Thyroid gland (tissue), 4 donors: Measurements from ENCODE around the gene GALK2. TPM values are rescaled to one million over a fixed set of nuclear protein-coding genes. Genes with fewer than 3 reads are reported as not detected.

ENCODE experiments used
- DNase-seq, 2 donors: peaks; one replicate each; pipeline ENCODE4 v3.0.0-alpha.2; 2019
- H3K27ac ChIP-seq, 3 donors: fragments of 200-600 bp; sonication (generic); 1 replicate in 2 of 3; 2 replicates in 1 of 3; pipeline ENCODE4 v1.5.1; 2016 to 2019; ENCODE audit warnings: mild to moderate bottlenecking in 1 of 3, moderate library complexity in 1 of 3
- H3K27me3 ChIP-seq: fragments of 200-600 bp; sonication (generic); one replicate; pipeline ENCODE4 v1.5.1; 2019
- H3K36me3 ChIP-seq, 2 donors: fragments of 200-600 bp; sonication (generic); one replicate each; pipeline ENCODE4 v1.5.1; 2016 to 2019
- H3K4me1 ChIP-seq, 2 donors: fragments of 200-600 bp; sonication (generic); one replicate each; pipeline ENCODE4 v1.5.1; 2017 to 2019
- H3K4me3 ChIP-seq, 3 donors: fragments of 200-600 bp; sonication (generic); replicated peaks in 1 of 3; 1 replicate in 2 of 3; 2 replicates in 1 of 3; pipeline ENCODE4 v1.5.1; 2016; ENCODE audit warnings: mild to moderate bottlenecking in 1 of 3
- H3K9me3 ChIP-seq: fragments of 200-600 bp; sonication (generic); one replicate; pipeline ENCODE4 v1.5.1; 2017
- CTCF ChIP-seq, 6 experiments: fragments of 200-600 bp in 3 of 6; fragments of 450-650 bp in 3 of 6; sonication (generic) in 3 of 6; IDR thresholded peaks; one replicate each; pipeline ENCODE4 v1.5.1; 2016 to 2019; ENCODE audit warnings: antibody characterized with exemption in 6 of 6, mild to moderate bottlenecking in 2 of 6, inconsistent platforms in 1 of 6, moderate library complexity in 1 of 6
- POLR2A ChIP-seq, 2 donors: fragments of 450-650 bp; IDR thresholded peaks; one replicate each; pipeline ENCODE4 v1.6.1; 2017; ENCODE audit warnings: antibody characterized with exemption in 2 of 2, mild to moderate bottlenecking in 2 of 2, moderate library complexity in 1 of 2
- WGBS, 2 donors: methylation state at CpG; one replicate each; pipeline ENCODE4 v1.1.5; 2017; 5-methylcytosine and 5-hydroxymethylcytosine counted together
- intact Hi-C: fragments of 100-400 bp; cut with DNase I; formaldehyde crosslinking; loops from one replicate; pipeline ENCODE4 v1.15.1; 2023
- microRNA-seq: library from miRNA; unstranded; fragments of <30 nt; microRNA quantifications from one replicate; pipeline ENCODE4, GENCODE V29; 2016
- small RNA-seq: library from RNA; depleted of rRNA; stranded (forward); fragments of <200 nt; gene quantifications from one replicate; pipeline ENCODE3, GENCODE V24; 2016
- total RNA-seq, 4 donors: library from RNA; depleted of rRNA; stranded (reverse); fragments of >200 nt; gene quantifications; one replicate each; pipeline ENCODE4 v1.2.3, GENCODE V29; 2016

GALK2 gene
- total RNA-seq, 4 donors from 2014 or later, result 50.4 to 85.5 (median 67.8) TPM

DNA sequence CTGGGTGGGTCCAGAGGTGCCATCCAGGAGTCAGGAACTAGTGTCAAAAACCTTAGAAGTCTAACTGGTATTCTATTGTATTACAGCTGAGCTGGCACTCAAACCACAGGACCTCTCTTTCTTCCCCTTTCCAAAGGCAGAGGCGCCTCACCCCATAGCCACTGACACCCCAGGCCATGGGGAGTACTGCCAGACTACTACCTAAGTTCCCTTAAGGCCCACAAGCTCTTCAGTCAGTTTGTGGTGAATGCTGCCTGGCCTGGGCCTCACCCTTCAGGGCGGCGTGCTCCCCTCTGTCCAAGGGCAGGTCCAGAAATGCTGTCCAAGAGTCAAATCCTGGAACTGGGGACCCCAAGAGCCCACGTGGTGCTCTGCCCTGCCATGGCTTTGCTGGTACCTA, 209.9 kb downstream of the GALK2 start:
- H3K36me3 ChIP-seq, result no peaks in the 10 kb centered on the region
- no peak overlapping the region for H3K4me3 ChIP-seq
- TF ChIP-seq CTCF (IDR thresholded peaks at IDR 0.05) (no peak), POLR2A (IDR thresholded peaks at IDR 0.05) (no peak)
- 95 to 96% methylated on average over 4 of the region's 4 CpGs for WGBS, 2 donors
- no peak overlapping the region for H3K27ac ChIP-seq
- no peak for DNase-seq
- no peaks in the 10 kb centered on the region for H3K27me3 ChIP-seq
- no peaks in the 10 kb centered on the region for H3K9me3 ChIP-seq
- intact Hi-C loops, result no loop called here
- H3K4me1 ChIP-seq, result no peaks in the 10 kb centered on the region

- intact Hi-C loops, result no loop called here
- no peaks in the 10 kb centered on the region for H3K4me1 ChIP-seq
- DNase-seq, result no peak
- no peaks in the 10 kb centered on the region for H3K36me3 ChIP-seq
- H3K4me3 ChIP-seq, result no peak overlapping the region
- no peaks in the 10 kb centered on the region for H3K27me3 ChIP-seq
- no peak overlapping the region for H3K27ac ChIP-seq
- H3K9me3 ChIP-seq, result no peaks in the 10 kb centered on the region
- TF ChIP-seq CTCF (IDR thresholded peaks at IDR 0.05) (no peak), POLR2A (IDR thresholded peaks at IDR 0.05) (no peak)
- 79% methylated on average over 5 of the region's 5 CpGs for WGBS, 2 donors
Measured at GRCh38 chr15:49380912-49381311, 210.9 kb downstream of the GALK2 start.

Small RNA genes lying within 50 kb of the gene (microRNA-seq; reads per million reads assigned to microRNA genes)
- gene MIR4716, result not detected

Small RNA genes lying within 50 kb of the gene (small RNA-seq; reads per million reads assigned to genes)
- gene MIR4716, result not detected
- not detected for gene RF00019
- not detected for gene RN7SL307P

Other genes with a start within 250 kb of the GALK2 start
- 1 to 10 TPM in 1 of 4 donors, under 1 TPM in 3; 0.13 to 1.1 (median 0.49) TPM for gene SHC4, start 206.3 kb upstream of the GALK2 start, total RNA-seq
- 10 to 100 TPM; 53.9 to 88.8 (median 60.9) TPM for gene SECISBP2L, start 123.8 kb upstream of the GALK2 start, total RNA-seq
- gene COPS2, start 14.6 kb upstream of the GALK2 start, total RNA-seq, result 10 to 100 TPM; 52.4 to 80.0 (median 61.3) TPM